ENCODE data around the gene SELENOO.
"Not testable (repeated sequence)": the region's sequence is repeated elsewhere in the genome, so short reads cannot be mapped to it uniquely, and the experiment has no call there.

Gene SELENOO

DNA sequence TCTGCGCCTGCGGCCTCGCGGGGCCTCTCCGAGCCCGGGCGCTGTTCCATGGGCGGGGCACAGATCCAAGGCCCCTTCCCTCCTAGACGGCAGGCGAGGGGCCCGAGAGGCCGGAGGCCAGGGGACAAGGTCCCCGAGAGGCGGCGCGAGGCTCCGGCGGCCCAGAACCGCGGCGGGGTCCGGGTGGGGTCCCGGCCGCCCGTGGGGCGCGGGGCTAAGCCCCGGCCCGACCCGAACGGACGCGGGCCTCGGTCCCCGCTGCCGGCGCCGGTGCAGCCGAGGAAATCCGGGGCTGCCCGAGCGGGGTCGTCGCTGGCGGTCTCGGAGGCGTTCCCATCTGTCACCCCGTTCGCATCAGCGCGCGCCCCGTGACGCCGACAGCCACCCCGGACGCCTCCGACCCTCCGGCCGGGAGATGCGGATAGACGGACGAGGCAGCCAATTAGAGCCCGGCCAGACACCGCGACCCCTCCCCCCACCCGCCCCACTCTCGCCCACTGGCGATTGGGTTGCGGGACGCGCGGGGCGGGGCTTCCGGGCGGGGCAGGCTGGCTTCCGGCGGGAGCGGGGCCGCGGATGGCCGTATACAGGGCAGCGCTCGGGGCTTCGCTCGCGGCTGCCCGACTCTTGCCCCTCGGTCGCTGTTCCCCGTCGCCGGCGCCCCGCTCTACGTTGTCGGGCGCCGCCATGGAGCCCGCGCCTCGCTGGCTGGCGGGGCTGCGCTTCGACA, at the start of gene SELENOO:
Gene SELENOO, plus strand, starts transcription at position 551 of the 730 bp plus-strand sequence. Its CDS starts 26 bp downstream, at position 577.
- no peak for DNase-seq (ENCODE audit: low read depth)

DNA sequence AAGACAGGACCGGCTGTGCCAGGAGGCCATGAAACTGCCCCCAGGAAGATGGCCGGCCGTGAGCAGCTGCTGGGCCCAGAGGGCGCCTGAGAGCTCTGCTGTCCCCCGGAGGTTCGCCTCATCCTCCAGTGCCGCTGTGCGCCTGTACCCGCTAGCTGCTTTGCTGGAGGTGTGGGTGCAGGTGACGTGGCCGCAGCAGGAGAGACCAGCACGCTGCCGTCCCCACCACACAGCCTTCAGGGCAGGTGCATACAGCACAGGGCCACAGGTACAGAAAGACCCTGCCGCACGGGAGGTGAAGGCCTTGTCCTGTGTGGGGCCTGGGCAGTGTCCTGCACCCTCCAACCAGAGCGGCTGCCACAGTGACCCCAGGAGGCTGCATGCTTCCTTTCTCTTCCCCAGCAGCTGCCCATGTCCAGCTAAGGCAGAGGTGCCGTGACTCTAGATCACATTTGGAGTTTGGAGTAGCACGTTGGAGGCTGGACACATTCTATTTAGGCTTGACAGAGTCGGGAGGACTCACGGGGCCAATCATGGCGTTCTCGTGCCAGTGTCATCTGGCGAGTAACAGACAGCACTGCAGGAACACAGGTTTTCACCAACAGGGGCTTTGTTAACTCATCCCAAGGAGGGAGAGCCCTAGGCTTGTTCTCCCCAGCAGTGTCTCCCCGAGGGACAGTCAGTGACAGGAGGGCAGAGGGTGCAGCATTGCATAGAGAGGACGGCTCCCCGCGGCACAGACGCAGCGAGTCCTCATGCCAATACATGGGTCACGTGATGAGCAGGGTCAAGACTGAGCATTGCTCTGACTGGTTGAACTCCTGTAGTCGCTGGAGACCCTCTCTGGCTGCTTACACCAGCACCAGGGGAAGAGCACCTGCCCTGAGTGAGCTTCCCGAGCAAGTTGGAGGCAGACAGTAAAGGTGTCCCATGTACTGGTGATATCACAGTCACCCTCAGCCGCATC, 49.0 kb upstream of the SELENOO start:
- DNase-seq (ENCODE audit: low read depth), result no peak

DNA sequence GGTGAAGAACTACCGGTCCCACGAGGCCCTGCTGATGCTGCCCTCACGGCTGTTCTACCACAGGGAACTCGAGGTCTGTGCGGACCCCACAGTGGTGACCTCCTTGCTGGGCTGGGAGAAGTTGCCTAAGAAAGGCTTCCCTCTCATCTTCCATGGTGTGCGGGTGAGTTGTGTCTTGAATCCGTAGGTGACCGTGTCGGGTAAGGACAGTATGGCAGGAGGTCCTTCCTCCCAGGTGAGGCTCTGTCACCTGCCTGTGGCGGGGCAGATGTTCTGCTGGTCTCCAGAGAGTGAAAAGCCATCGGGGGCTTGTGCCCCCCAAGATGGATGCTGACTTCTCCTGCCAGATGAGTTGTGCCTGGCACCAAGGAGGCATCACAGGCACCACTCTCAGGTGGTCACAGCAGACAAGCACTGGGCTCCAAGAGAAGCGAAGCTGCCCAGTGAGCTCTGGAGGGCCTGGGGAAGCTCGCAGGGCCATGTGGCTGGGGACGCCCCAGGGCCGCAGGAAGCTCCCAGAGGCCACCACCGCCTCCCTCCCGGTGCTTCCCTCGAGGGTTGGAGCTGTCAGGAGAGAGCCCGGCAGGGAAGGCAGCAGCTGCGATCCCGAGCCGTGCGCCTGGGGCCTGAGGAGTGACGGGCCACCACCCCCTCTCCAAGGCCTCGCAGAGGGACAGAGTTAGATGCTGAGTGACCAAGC, 47.6 kb upstream of the SELENOO start:
- DNase-seq (ENCODE audit: low read depth), result no peak

DNA sequence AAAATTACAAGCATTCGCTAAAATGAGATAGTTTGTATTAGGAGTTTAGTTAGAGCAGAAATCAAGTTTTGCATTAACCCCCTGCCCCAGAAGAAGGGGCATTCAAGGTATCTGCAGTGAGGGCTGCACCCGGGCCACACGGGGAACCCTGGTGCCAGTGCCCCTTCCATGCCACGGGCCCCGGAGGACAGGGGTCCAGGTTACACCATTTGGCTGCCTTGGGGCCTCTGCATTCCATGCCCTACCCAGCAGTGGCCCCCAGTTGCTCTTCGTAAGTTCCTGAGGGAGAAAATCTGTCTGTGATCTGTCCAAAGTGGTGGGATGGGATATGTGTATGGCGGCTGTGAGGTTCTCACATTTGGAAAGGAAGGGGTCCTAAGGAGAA, 47.1 kb upstream of the SELENOO start:
- no peak for DNase-seq (ENCODE audit: low read depth)

DNA sequence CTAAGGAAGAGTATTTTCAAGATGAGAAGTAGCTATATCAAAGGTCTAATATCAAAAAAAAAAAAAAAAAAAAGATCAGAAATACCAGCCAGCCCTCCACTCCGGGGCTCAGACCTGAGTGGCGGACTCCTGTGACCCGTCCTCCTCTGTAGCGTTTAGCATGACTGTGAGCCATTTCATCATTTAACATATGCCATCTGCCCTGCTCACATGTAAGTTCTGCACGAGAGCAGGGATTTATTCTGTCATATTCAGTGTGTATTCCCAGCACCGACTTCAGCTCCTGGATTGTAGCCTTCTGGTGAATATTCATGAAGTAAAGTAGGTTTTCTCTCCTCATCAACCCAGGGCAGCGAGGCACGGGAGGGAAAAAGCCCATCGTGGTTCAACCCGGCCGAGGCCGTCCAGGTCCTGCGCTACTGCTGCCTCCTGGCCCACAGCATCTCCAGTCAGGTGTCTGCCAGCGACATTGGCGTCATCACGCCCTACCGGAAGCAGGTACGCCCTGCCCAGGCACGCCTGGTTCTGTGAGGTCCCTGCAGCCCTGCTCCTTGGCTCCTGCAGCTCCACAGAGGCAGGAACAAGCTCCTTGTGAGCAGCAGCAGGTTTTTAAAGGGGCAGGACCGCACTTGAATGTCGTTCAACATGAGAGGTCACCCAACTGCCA, 43.0 kb upstream of the SELENOO start:
- no peak for DNase-seq (ENCODE audit: low read depth)

DNA sequence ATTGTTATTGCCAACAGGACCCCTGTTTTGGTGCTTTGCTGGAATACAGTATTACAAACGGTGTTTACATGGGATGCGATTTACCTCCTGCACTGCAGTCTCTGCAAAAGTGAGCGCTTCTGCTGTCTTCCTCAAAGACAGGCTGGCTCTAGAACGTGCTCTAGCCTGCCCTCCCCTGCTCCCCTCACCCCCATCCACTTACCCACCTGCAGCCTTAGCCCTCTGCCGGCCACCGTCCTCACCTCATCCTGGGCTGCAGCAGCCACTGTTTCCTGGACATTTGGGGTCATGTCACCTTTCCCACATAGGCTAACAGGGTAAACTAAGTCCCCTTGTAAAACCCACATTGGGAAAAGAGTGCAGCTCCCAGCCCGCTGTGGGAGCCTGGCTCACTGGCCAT, 39.9 kb upstream of the SELENOO start:
- no peak for DNase-seq (ENCODE audit: low read depth)

- DNase-seq (ENCODE audit: low read depth), result no peak
These were observed 39.1 kb upstream of the SELENOO start for GRCh38 chr22:50161508-50162390.

GRCh38 chr22:50162391-50162956, 38.3 kb upstream of the SELENOO start:
- no peak for DNase-seq (ENCODE audit: low read depth)

DNA sequence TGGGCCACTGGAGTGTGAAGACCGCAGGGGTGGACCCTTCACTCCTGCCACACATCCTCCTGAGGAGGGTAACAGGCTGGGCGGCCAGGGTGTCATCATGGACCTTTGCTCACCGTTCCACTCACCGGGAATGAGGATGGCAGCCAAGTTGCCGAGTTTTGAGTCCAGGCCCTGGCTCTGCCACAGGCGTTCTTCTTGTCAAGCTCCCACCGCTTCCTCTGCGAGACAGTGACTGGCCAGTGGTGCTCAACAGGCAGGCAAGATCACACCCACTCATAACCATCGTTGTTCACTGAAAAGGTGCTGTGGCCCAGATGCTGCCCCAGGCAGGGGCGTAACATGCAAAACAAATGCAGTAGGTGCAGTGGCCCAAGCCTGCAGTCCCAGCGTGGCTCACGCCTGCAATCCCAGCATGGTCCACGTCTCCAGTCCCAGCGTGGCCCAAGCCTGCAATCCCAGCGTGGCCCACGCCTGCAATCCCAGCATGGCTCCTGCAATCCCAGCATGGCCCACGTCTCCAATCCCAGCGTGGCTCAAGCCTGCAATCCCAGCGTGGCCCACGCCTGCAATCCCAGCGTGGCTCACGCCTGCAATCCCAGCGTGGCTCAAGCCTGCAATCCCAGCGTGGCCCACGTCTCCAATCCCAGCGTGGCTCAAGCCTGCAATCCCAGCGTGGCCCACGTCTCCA, 35.2 kb upstream of the SELENOO start:
- no peak for DNase-seq (ENCODE audit: low read depth)

DNA sequence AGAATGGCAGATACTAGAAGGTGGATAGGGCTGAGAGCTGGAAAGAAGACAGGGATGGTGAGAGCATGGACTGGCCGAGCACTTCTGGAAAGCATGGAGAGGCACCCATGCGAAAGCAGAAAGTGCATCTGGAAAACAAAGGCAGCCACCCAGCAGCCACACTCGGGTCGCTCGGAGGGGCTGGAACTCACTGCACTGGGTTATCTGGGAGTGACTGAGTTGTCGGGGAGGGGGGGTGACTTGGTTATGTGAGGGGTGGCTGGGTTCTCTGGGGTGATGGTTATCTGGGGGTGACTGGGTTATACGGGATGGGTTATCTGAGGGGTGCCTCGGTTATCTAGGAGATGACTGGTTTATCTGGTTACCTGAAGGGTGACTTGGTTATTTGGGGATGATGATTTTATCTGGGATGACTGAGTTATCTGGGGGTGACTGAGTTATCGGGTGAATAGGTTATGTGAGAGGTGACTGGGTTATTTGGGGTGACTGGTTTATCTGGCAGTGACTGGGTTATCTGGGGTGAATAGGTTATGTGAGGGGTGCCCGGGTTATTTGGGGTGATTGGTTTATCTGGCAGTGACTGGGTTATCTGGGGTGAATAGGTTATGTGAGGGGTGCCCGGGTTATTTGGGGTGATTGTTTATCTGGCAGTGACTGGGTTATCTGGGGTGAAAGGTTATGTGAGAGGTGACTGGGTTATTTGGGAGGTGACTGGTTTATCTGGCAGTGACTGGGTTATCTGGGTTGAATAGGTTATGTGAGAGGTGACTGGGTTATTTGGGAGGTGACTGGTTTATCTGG, 32.9 kb upstream of the SELENOO start:
- DNase-seq (ENCODE audit: low read depth), result no peak

- DNase-seq (ENCODE audit: low read depth), result not testable (repeated sequence)
These were observed 32.2 kb upstream of the SELENOO start for GRCh38 chr22:50168490-50169180.

- no peak for DNase-seq (ENCODE audit: low read depth)
These were observed 31.5 kb upstream of the SELENOO start for GRCh38 chr22:50169181-50169759.

DNA sequence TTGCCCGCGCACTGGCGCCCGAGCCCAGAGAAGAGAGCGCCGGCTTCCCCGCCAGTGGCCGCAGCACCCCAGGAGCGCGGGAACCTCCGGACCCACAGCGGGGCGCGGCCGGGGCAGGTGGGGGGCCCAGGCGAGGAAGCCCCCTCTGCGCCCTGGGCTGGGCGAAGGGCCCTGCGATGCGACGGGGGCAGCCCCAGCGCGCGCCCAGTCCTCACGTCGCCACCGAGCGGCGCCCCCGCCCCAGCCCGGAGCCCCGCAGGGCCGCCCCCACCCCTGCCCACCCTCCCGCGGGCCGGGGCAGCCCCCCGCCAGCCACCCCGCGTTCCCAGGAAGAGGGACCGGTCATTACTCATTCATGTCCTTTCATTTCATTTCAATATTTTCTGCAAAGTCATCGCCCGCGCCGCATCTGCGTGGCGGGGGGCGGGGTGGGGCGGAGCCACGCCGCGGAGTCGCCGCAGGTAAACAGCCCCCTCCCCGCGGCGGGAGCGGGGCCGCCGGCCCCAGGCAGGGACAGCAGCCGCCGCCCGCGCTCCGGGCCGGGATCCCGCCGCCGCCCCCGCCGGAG, 31.0 kb upstream of the SELENOO start:
- no peak for DNase-seq (ENCODE audit: low read depth)

DNA sequence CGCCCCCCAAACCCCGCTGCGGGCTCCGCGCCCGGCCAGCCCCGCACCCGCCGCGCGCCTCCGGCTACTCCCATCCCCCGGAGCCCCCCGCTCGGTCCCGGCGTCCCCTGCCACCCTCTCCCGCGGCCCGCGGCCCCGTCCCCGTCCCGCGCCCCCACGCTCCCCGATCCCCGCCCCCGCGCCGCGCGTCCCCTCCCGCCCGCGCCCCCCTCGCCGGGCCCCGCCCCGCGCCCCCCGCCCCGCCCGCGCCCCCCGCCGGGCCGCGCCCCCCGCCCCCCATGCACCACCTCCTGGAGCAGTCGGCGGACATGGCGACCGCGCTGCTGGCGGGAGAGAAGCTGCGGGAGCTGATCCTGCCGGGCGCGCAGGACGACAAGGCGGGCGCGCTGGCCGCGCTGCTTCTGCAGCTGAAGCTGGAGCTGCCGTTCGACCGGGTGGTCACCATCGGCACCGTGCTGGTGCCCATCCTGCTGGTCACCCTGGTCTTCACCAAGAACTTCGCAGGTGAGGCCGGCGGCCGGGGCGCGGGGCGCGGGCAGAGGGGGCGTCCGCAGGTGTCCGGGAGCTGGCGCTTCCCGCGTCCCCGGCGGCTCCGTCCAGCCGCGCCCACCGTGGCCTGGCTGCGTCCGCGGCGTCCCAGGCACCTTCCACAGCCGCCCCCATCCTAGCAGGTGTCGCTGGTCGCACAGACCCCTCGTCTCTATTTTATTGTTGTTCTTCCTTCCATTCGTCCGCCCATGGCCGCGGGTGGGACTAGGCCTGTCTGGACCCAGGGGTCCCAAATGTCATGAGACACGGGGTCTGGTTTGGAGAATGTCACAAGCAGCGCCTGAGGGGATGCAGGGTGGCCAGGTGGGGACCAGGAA, 30.1 kb upstream of the SELENOO start, which contains the start of gene PANX2:
Gene PANX2, plus strand, starts transcription at position 279 of the 866 bp plus-strand sequence. Its CDS starts 0 bp downstream, at position 279.
- DNase-seq (ENCODE audit: low read depth), result no peak

DNA sequence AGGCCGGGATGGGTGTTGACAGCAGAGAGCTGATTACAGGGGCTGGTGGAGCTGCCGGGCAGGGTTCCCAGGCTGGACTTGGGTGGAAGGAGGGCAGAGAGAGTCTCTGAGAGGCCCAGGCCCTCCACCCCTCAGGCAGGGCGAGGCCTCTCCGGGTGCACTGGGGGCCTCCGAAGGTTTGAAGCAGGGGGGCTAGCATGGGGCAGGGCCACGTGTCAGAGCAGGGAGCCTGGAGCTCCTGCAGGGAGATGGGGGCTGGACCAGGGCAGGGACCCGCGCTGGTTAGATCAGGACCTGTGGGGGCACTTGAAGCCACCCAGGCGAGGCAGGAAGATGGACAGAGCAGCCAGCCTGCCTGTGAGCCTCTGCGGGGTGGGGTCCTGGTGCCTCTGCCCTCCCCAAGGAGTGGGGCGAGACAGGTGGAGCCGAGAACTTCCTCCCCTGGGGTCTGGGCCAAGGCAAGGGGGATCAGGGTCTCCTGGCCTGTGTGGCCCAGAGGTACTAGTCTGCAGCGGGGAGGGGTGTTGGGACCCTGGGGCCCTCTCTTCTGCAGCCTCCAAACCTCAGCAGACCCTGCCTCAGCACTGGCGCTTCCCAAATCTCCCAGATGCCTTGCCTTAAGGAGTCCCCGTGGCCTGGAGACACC, 29.4 kb upstream of the SELENOO start:
- DNase-seq (ENCODE audit: low read depth), result no peak

- DNase-seq (ENCODE audit: low read depth), result no peak
These were observed 28.8 kb upstream of the SELENOO start for GRCh38 chr22:50171965-50172421.

Measured in CMK (cell line).